H9 (cell line): ENCODE measurements around the gene OTUB1. TPM values are rescaled to one million over a fixed set of nuclear protein-coding genes. Genes with fewer than 3 reads are reported as not detected.

Experiments used
- DNase-seq: peaks from one replicate; pipeline ENCODE4 v3.0.0-alpha.2; 2017
- H2AFZ ChIP-seq: one replicate; pipeline ENCODE4 v1.6.1; 2013; ENCODE audit warnings: mild to moderate bottlenecking, low read length, control low read depth, moderate library complexity
- H2AK5ac ChIP-seq: 2 replicates; pipeline ENCODE4 v1.6.1; 2013; ENCODE audit warnings: low read length, control low read depth, mixed read lengths; ENCODE audit not compliant: insufficient read length
- H2BK120ac ChIP-seq: one replicate; pipeline ENCODE4 v1.6.1; 2013; ENCODE audit warnings: low read depth, mild to moderate bottlenecking, low read length, control low read depth, inconsistent platforms; ENCODE audit not compliant: poor library complexity, severe bottlenecking
- H2BK12ac ChIP-seq: 2 replicates; pipeline ENCODE4 v1.6.1; 2013; ENCODE audit warnings: low read length, control low read depth, mixed read lengths, low read depth; ENCODE audit not compliant: insufficient read length
- H2BK15ac ChIP-seq: 2 replicates; pipeline ENCODE4 v1.6.1; 2013; ENCODE audit warnings: low read depth, low read length, control low read depth
- H2BK20ac ChIP-seq: one replicate; pipeline ENCODE4 v1.6.1; 2013; ENCODE audit warnings: low read depth, mild to moderate bottlenecking, low read length, control low read depth, inconsistent platforms; ENCODE audit not compliant: poor library complexity, severe bottlenecking
- H2BK5ac ChIP-seq: 2 replicates; pipeline ENCODE4 v1.6.1; 2013; ENCODE audit warnings: low read length, control low read depth, mixed read lengths; ENCODE audit not compliant: insufficient read length
- H3K14ac ChIP-seq: 2 replicates; pipeline ENCODE4 v1.6.1; 2013; ENCODE audit warnings: low read length, control low read depth; ENCODE audit not compliant: insufficient read depth
- H3K18ac ChIP-seq: 2 replicates; pipeline ENCODE4 v1.6.1; 2013; ENCODE audit warnings: low read depth, mild to moderate bottlenecking, mixed read lengths, low read length, control low read depth; ENCODE audit not compliant: insufficient read length
- H3K23ac ChIP-seq: 2 replicates; pipeline ENCODE4 v1.6.1; 2013; ENCODE audit warnings: low read length, control low read depth, mixed read lengths, low read depth; ENCODE audit not compliant: insufficient read length
- H3K23me2 ChIP-seq: 2 replicates; pipeline ENCODE4 v1.6.1; 2013; ENCODE audit warnings: low read depth, mild to moderate bottlenecking, mixed read lengths, low read length, control low read depth; ENCODE audit not compliant: insufficient read length, poor library complexity, severe bottlenecking
- H3K27ac ChIP-seq: 2 replicates; pipeline ENCODE4 v1.5.1; 2013; ENCODE audit warnings: low read length, control low read depth, mixed read lengths, low read depth; ENCODE audit not compliant: insufficient read length
- H3K27me3 ChIP-seq: 2 replicates; pipeline ENCODE4 v1.6.1; 2013; ENCODE audit warnings: low read length, control low read depth, inconsistent platforms; ENCODE audit not compliant: insufficient read depth
- H3K4ac ChIP-seq: 2 replicates; pipeline ENCODE4 v1.6.1; 2013; ENCODE audit warnings: low read depth, mild to moderate bottlenecking, control low read depth, inconsistent platforms, low read length, moderate library complexity
- H3K4me1 ChIP-seq: 2 replicates; pipeline ENCODE4 v1.6.1; 2013; ENCODE audit warnings: low read length, control low read depth, inconsistent platforms; ENCODE audit not compliant: insufficient read depth
- H3K4me2 ChIP-seq: 2 replicates; pipeline ENCODE4 v1.6.1; 2013; ENCODE audit warnings: low read length, control low read depth, mixed read lengths; ENCODE audit not compliant: insufficient read length, insufficient read depth
- H3K56ac ChIP-seq: 2 replicates; pipeline ENCODE4 v1.6.1; 2013; ENCODE audit warnings: low read depth, mild to moderate bottlenecking, mixed read lengths, low read length, control low read depth; ENCODE audit not compliant: insufficient read length
- H3K79me1 ChIP-seq: 2 replicates; pipeline ENCODE4 v1.6.1; 2013; ENCODE audit warnings: low read depth, mild to moderate bottlenecking, moderate library complexity, low read length, control low read depth, inconsistent platforms; ENCODE audit not compliant: insufficient read depth, poor library complexity, severe bottlenecking
- H3K79me2 ChIP-seq: 2 replicates; pipeline ENCODE4 v1.6.1; 2013; ENCODE audit warnings: low read length, control low read depth, inconsistent platforms; ENCODE audit not compliant: insufficient read depth
- H3K9ac ChIP-seq: 2 replicates; pipeline ENCODE4 v1.6.1; 2013; ENCODE audit warnings: low read length, control low read depth, mixed read lengths; ENCODE audit not compliant: insufficient read length; ENCODE audit errors: extremely low read depth
- H3K9me3 ChIP-seq: one replicate; pipeline ENCODE4 v1.6.1; 2013; ENCODE audit warnings: low read depth, low read length, inconsistent platforms; ENCODE audit not compliant: control insufficient read depth
- H3T11ph ChIP-seq: one replicate; pipeline ENCODE4 v1.6.1; 2013; ENCODE audit warnings: mild to moderate bottlenecking, low read length, control low read depth, inconsistent platforms
- H4K20me1 ChIP-seq: one replicate; pipeline ENCODE4 v1.6.1; 2013; ENCODE audit not compliant: control insufficient read depth, insufficient read length, insufficient read depth
- H4K5ac ChIP-seq: 2 replicates; pipeline ENCODE4 v1.6.1; 2013; ENCODE audit warnings: low read depth, mild to moderate bottlenecking, mixed read lengths, low read length, control low read depth; ENCODE audit not compliant: insufficient read length
- H4K8ac ChIP-seq: replicated peaks from 2 replicates; pipeline ENCODE4 v1.6.1; 2013; ENCODE audit warnings: low read length, control low read depth, mixed read lengths, low read depth; ENCODE audit not compliant: insufficient read length
- H4K91ac ChIP-seq: 2 replicates; pipeline ENCODE4 v1.6.1; 2013; ENCODE audit warnings: low read depth, mild to moderate bottlenecking, moderate library complexity, mixed read lengths, low read length, control low read depth; ENCODE audit not compliant: insufficient read length
- H3K27ac Mint-ChIP-seq, 3 experiments: 2 replicates in 2 of 3; 3 replicates in 1 of 3; pipeline ENCODE4 v1.8.0; 2020 to 2021; ENCODE audit warnings: mixed read lengths in 3 of 3, mild to moderate bottlenecking in 1 of 3, moderate library complexity in 1 of 3
- H3K27me3 Mint-ChIP-seq: 2 replicates; pipeline ENCODE4 v1.8.0; 2021; ENCODE audit warnings: low read depth, mild to moderate bottlenecking, moderate library complexity, mixed read lengths
- H3K36me3 Mint-ChIP-seq, 3 experiments: 2 replicates in 2 of 3; 3 replicates in 1 of 3; pipeline ENCODE4 v1.8.0; 2020 to 2021; ENCODE audit warnings: low read depth in 3 of 3, mixed read lengths in 3 of 3; ENCODE audit not compliant: insufficient read depth in 1 of 3
- H3K4me1 Mint-ChIP-seq, 2 experiments: 2 replicates each; pipeline ENCODE4 v1.8.0; 2020; ENCODE audit warnings: mixed read lengths in 2 of 2
- H3K4me3 Mint-ChIP-seq, 2 experiments: 2 replicates in 1 of 2; 3 replicates in 1 of 2; pipeline ENCODE4 v1.8.0; 2020 to 2021; ENCODE audit warnings: mild to moderate bottlenecking in 2 of 2, mixed read lengths in 2 of 2, moderate library complexity in 1 of 2
- H3K9me3 Mint-ChIP-seq, 2 experiments: 2 replicates in 1 of 2; 3 replicates in 1 of 2; pipeline ENCODE4 v1.8.0; 2020; ENCODE audit warnings: mild to moderate bottlenecking in 2 of 2, mixed read lengths in 2 of 2, moderate library complexity in 1 of 2
- WGBS: extraction: QIAGEN DNeasy Blood & Tissue Kit; methylation state at CpG from one replicate; pipeline ENCODE4 v1.1.7; 2013; ENCODE audit warnings: missing lambda C conversion rate, low lambda C conversion rate, mixed read lengths; ENCODE audit not compliant: insufficient read length; ENCODE audit errors: extremely low coverage; 5-methylcytosine and 5-hydroxymethylcytosine counted together
- total RNA-seq: library from RNA; stranded (reverse); gene quantifications from 2 replicates; pipeline ENCODE4 v1.2.1, GENCODE V29; 2021
- TF ChIP-seq, protein P1 (sequence below): fragments of 200-600 bp; sonication (generic); conservative IDR thresholded peaks from 3 replicates; pipeline ENCODE4 v1.8.0; 2021; ENCODE audit warnings: antibody characterized with exemption, mild to moderate bottlenecking

Gene OTUB1
- total RNA-seq, 1 experiment from 2014 or later: 114 TPM

- Histone ChIP-seq H3K56ac (no peak overlapping the region), H2BK12ac (no peak overlapping the region), H3K9ac (no peak overlapping the region), H2AK5ac (no peak overlapping the region), H3K27me3 (peaks cover 3% of the 10 kb centered on the region; the same call in 1 of the 2 replicates), H2BK20ac (no peak overlapping the region), H2BK120ac (no peak overlapping the region), H3K79me2 (no peaks in the 10 kb centered on the region), H3K4me2 (peak overlapping the region; percentile 29), H3K27ac (no peak overlapping the region), H3K23me2 (peaks cover 11% of the 10 kb centered on the region), H3K9me3 (no peaks in the 10 kb centered on the region), H3T11ph (no peak overlapping the region), H4K8ac (no peak overlapping the region), H3K4ac (no peak overlapping the region), H4K5ac (no peak overlapping the region), H2AFZ (no peak overlapping the region), H4K20me1 (no peaks in the 10 kb centered on the region), H2BK5ac (no peak overlapping the region), H4K91ac (no peak overlapping the region), H3K18ac (no peak overlapping the region), H2BK15ac (no peak overlapping the region), H3K79me1 (no peaks in the 10 kb centered on the region), H3K14ac (no peak overlapping the region), H3K4me1 (no peaks in the 10 kb centered on the region), H3K23ac (no peak overlapping the region)
- TF ChIP-seq, protein P1, sequence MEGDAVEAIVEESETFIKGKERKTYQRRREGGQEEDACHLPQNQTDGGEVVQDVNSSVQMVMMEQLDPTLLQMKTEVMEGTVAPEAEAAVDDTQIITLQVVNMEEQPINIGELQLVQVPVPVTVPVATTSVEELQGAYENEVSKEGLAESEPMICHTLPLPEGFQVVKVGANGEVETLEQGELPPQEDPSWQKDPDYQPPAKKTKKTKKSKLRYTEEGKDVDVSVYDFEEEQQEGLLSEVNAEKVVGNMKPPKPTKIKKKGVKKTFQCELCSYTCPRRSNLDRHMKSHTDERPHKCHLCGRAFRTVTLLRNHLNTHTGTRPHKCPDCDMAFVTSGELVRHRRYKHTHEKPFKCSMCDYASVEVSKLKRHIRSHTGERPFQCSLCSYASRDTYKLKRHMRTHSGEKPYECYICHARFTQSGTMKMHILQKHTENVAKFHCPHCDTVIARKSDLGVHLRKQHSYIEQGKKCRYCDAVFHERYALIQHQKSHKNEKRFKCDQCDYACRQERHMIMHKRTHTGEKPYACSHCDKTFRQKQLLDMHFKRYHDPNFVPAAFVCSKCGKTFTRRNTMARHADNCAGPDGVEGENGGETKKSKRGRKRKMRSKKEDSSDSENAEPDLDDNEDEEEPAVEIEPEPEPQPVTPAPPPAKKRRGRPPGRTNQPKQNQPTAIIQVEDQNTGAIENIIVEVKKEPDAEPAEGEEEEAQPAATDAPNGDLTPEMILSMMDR: peak; percentile 88
- Mint-ChIP-seq H3K27ac (no peak overlapping the region), H3K4me3 (peak overlapping the region; percentile 54 to 71), H3K27me3 (peaks cover 40% of the 10 kb centered on the region), H3K36me3 (peaks cover 7 to 30% (median 30%) of the 10 kb centered on the region in 3 experiments), H3K4me1 (peaks cover 7 to 19% of the 10 kb centered on the region in 2 experiments), H3K9me3 (no peaks in the 10 kb centered on the region)
- WGBS: no CpG with 5 or more reads among the region's 67 CpGs
- DNase-seq: peak; percentile 78
These were observed 13.9 kb downstream of the OTUB1 start for GRCh38 chr11:64000026-64000739.
